Measurements from ENCODE around the gene MLC1.
A peak's percentile ranks its signal among the peaks of the same experiment; 100 is the strongest.

The MLC1 gene

GRCh38 chr22:50121202-50121740, 36.0 kb upstream of the MLC1 start:
- DNase-seq (ENCODE audit: low spot score), result no peak
- TF ChIP-seq, protein P1, sequence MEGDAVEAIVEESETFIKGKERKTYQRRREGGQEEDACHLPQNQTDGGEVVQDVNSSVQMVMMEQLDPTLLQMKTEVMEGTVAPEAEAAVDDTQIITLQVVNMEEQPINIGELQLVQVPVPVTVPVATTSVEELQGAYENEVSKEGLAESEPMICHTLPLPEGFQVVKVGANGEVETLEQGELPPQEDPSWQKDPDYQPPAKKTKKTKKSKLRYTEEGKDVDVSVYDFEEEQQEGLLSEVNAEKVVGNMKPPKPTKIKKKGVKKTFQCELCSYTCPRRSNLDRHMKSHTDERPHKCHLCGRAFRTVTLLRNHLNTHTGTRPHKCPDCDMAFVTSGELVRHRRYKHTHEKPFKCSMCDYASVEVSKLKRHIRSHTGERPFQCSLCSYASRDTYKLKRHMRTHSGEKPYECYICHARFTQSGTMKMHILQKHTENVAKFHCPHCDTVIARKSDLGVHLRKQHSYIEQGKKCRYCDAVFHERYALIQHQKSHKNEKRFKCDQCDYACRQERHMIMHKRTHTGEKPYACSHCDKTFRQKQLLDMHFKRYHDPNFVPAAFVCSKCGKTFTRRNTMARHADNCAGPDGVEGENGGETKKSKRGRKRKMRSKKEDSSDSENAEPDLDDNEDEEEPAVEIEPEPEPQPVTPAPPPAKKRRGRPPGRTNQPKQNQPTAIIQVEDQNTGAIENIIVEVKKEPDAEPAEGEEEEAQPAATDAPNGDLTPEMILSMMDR (IDR thresholded peaks at IDR 0.05), result no peak
- Histone ChIP-seq H3K4me3 (no peak overlapping the region), H3K27ac (no peak overlapping the region)

- H3K27ac ChIP-seq, result peak overlapping the region in 1 of 2 donors; percentile 54
- H3K4me3 ChIP-seq, result no peak overlapping the region
- TF ChIP-seq, protein P1 (IDR thresholded peaks at IDR 0.05), result no peak
- DNase-seq (ENCODE audit: low spot score), result no peak
Measured at GRCh38 chr22:50119768-50120251, 34.6 kb upstream of the MLC1 start.

DNA sequence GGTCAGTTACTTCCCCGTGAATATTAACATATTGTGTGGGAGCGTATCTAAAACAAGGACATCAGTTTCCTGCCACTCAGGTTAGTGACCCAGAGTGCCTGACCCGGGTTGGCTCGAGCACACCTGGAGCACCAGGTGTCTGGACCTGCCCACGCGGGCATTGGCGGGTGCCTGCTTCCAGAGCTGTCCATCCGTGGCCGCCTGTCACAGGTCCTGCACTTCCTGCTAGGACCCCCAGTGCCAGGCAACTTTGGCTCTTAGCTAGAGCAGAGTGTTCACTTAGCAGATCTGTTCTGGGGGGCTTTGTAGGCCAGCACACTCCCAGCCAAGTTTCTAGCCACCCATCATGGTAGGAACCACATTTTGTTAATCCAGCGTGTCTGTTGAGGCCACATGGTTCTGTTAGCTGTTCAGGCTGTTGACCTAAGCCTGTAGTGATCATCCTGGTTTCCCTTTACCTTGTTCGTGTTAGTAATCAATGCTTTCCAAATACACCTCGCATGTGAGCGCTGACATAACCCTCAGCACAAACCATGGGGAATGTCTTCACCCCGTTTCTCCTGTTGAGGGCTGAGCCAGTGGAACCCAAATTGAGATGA, 34.0 kb upstream of the MLC1 start:
- Histone ChIP-seq H3K4me3 (no peak overlapping the region), H3K27ac (peak overlapping the region in 1 of 2 donors; percentile 54)
- no peak for DNase-seq (ENCODE audit: low spot score)
- TF ChIP-seq, protein P1 (IDR thresholded peaks at IDR 0.05), result no peak

GRCh38 chr22:50118557-50119168, 33.4 kb upstream of the MLC1 start:
- peak overlapping the region in 1 of 2 donors; percentile 54 for H3K27ac ChIP-seq
- TF ChIP-seq, protein P1 (IDR thresholded peaks at IDR 0.05), result no peak
- DNase-seq (ENCODE audit: low spot score), result no peak
- no peak overlapping the region for H3K4me3 ChIP-seq

- no peak for DNase-seq (ENCODE audit: low spot score)
- no peak overlapping the region for H3K4me3 ChIP-seq
- H3K27ac ChIP-seq, result no peak overlapping the region
- TF ChIP-seq, protein P1 (IDR thresholded peaks at IDR 0.05), result no peak
Measured at GRCh38 chr22:50118129-50118528, 32.9 kb upstream of the MLC1 start.

DNA sequence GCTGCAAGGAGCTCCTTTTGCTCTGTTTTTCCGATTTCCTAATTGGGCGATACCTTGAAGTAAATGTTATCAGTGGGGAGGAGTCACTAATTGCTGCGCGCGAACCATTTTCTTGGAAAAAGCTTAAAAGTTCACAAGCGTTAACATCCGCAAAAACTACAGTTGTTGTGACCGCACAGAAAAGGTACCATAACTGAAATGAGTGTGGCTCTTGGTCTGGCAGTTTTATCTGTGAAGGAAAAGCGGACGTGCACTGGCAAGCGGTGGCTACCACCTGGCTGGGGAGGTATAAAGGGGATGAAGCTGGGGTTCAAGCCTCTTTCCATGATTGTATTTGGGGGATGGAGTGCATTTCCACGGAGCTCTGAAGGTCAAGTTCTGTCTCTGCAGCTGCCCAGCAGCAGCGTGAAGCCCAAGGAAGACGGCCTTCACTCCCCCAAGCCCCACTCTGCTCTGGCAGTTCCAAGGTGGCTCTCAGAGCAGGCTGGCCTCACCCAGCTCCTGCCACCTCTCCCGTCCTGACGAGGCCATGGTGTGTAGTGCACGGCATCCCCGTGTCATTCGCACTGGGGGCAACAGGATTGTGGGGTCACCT, 32.0 kb upstream of the MLC1 start:
- H3K4me3 ChIP-seq, result no peak overlapping the region
- no peak overlapping the region for H3K27ac ChIP-seq
- DNase-seq (ENCODE audit: low spot score), result no peak
- TF ChIP-seq, protein P1 (IDR thresholded peaks at IDR 0.05), result no peak

Measured in coronary artery (tissue), 2 donors.